IPS-11a (cell line): ENCODE data around the gene CHTF8.
"Not testable (repeated sequence)": the region's sequence is repeated elsewhere in the genome, so short reads cannot be mapped to it uniquely, and the experiment has no call there.

Source experiments
- H3K4me3 ChIP-seq: one replicate; pipeline ENCODE4 v1.5.1; 2013; ENCODE audit warnings: low read depth, low read length, control low read depth

The CHTF8 gene

GRCh38 chr16:69132424-69133252, at the start of gene CHTF8, which contains the start of gene UTP4:
TSS of gene CHTF8 (minus strand) at chr16:69132588. CDS start at chr16:69121458, 11,130 bp downstream.
TSS of gene UTP4 (plus strand) at chr16:69132649. CDS start at chr16:69133460, 811 bp downstream.
- peak within 1 kb of the TSS; percentile 91 for H3K4me3 ChIP-seq

GRCh38 chr16:69180011-69180338, 47.6 kb upstream of the CHTF8 start:
- no peak overlapping the region for H3K4me3 ChIP-seq

GRCh38 chr16:69179328-69180010, 47.1 kb upstream of the CHTF8 start:
- H3K4me3 ChIP-seq, result no peak overlapping the region

GRCh38 chr16:69176033-69176800, 43.8 kb upstream of the CHTF8 start:
- no peak overlapping the region for H3K4me3 ChIP-seq

GRCh38 chr16:69171325-69172084, 39.1 kb upstream of the CHTF8 start:
- no peak overlapping the region for H3K4me3 ChIP-seq

- no peak overlapping the region for H3K4me3 ChIP-seq
Observed at GRCh38 chr16:69169607-69170352, 37.4 kb upstream of the CHTF8 start.

- no peak overlapping the region for H3K4me3 ChIP-seq
Observed at GRCh38 chr16:69169051-69169450, 36.7 kb upstream of the CHTF8 start.

- H3K4me3 ChIP-seq, result no peak overlapping the region
Observed at GRCh38 chr16:69166946-69167930, 34.9 kb upstream of the CHTF8 start.

GRCh38 chr16:69166221-69166833, 33.9 kb upstream of the CHTF8 start:
- no peak overlapping the region for H3K4me3 ChIP-seq

GRCh38 chr16:69165584-69165983, 33.2 kb upstream of the CHTF8 start:
- H3K4me3 ChIP-seq, result no peak overlapping the region

- no peak overlapping the region for H3K4me3 ChIP-seq
Observed at GRCh38 chr16:69160192-69160591, 27.8 kb upstream of the CHTF8 start.

GRCh38 chr16:69157196-69157595, 24.8 kb upstream of the CHTF8 start:
- no peak overlapping the region for H3K4me3 ChIP-seq

- no peak overlapping the region for H3K4me3 ChIP-seq
Observed at GRCh38 chr16:69150146-69150865, 17.9 kb upstream of the CHTF8 start.

GRCh38 chr16:69149621-69150020, 17.2 kb upstream of the CHTF8 start:
- not testable (repeated sequence) for H3K4me3 ChIP-seq

- no peak overlapping the region for H3K4me3 ChIP-seq
Observed at GRCh38 chr16:69145658-69146057, 13.3 kb upstream of the CHTF8 start.

- H3K4me3 ChIP-seq, result no peak overlapping the region
Observed at GRCh38 chr16:69143116-69143515, 10.7 kb upstream of the CHTF8 start.

GRCh38 chr16:69141936-69142335, 9.5 kb upstream of the CHTF8 start:
- no peak overlapping the region for H3K4me3 ChIP-seq

GRCh38 chr16:69141014-69141413, 8.6 kb upstream of the CHTF8 start:
- no peak overlapping the region for H3K4me3 ChIP-seq
